HepG2 (cell line): ENCODE results near the gene WDR3. TPM values are rescaled to one million over a fixed set of nuclear protein-coding genes. Genes with fewer than 3 reads are reported as not detected.

ENCODE experiments used
- FIP1L1 ChIP-seq: fragments of 200-400 bp; formaldehyde crosslinking; IDR thresholded peaks from 2 replicates; pipeline ENCODE4 v1.6.1; 2018; ENCODE audit warnings: low read depth, mild to moderate bottlenecking, low read length, moderate library complexity, borderline replicate concordance; ENCODE audit not compliant: insufficient read depth
- HDAC1 ChIP-seq: sonication (generic); formaldehyde crosslinking; IDR thresholded peaks from 2 replicates; pipeline ENCODE4 v1.5.1; 2020; ENCODE audit warnings: mild to moderate bottlenecking, missing genetic modification reagents
- KAT8 ChIP-seq: IDR thresholded peaks from 2 replicates; pipeline ENCODE4 v1.6.1; 2016; ENCODE audit warnings: missing genetic modification reagents, missing compliant biosample characterization
- KDM3A ChIP-seq: IDR thresholded peaks from 2 replicates; pipeline ENCODE4 v1.6.1; 2018; ENCODE audit warnings: low read depth, missing compliant biosample characterization
- KLF6 ChIP-seq: IDR thresholded peaks from 2 replicates; pipeline ENCODE4 v1.8.0; 2016; ENCODE audit warnings: missing biosample characterization, missing genetic modification reagents
- LBX2 ChIP-seq: sonication (generic); formaldehyde crosslinking; IDR thresholded peaks from 2 replicates; pipeline ENCODE4 v1.5.0; 2020; ENCODE audit warnings: missing genetic modification reagents, mild to moderate bottlenecking, borderline replicate concordance
- MAFG ChIP-seq: sonication (generic); formaldehyde crosslinking; IDR thresholded peaks from 2 replicates; pipeline ENCODE4 v1.5.1; 2020; ENCODE audit warnings: mild to moderate bottlenecking, missing genetic modification reagents
- MLXIP ChIP-seq: sonication (generic); formaldehyde crosslinking; IDR thresholded peaks from 2 replicates; pipeline ENCODE4 v1.9.0; 2021; ENCODE audit warnings: missing genetic modification reagents, borderline replicate concordance
- RFX3 ChIP-seq: IDR thresholded peaks from 2 replicates; pipeline ENCODE4 v1.6.1; 2016; ENCODE audit warnings: missing biosample characterization, missing genetic modification reagents
- SIX1 ChIP-seq: sonication (generic); formaldehyde crosslinking; IDR thresholded peaks from 2 replicates; pipeline ENCODE4 v1.4.0; 2020; ENCODE audit warnings: missing genetic modification reagents, borderline replicate concordance
- SOX5 ChIP-seq: IDR thresholded peaks from 2 replicates; pipeline ENCODE4 v1.6.1; 2016; ENCODE audit warnings: borderline replicate concordance
- TERF1 ChIP-seq: sonication (generic); formaldehyde crosslinking; IDR thresholded peaks from 2 replicates; pipeline ENCODE4 v1.8.0; 2022; ENCODE audit warnings: mild to moderate bottlenecking, missing genetic modification reagents, moderate library complexity
- ZBTB2 ChIP-seq: sonication (generic); formaldehyde crosslinking; IDR thresholded peaks from 2 replicates; pipeline ENCODE4 v1.8.0; 2022; ENCODE audit warnings: low read depth, missing genetic modification reagents
- ZBTB21 ChIP-seq: sonication (generic); formaldehyde crosslinking; IDR thresholded peaks from 2 replicates; pipeline ENCODE4 v1.4.0; 2020; ENCODE audit warnings: missing genetic modification reagents
- ZFYVE20 ChIP-seq: sonication (generic); formaldehyde crosslinking; IDR thresholded peaks from 2 replicates; pipeline ENCODE4 v1.8.0; 2023; ENCODE audit warnings: low read depth, mild to moderate bottlenecking, moderate library complexity, missing genetic modification reagents, borderline replicate concordance
- ZNF251 ChIP-seq: sonication (generic); formaldehyde crosslinking; IDR thresholded peaks from 2 replicates; pipeline ENCODE4 v1.9.0; 2021; ENCODE audit warnings: mild to moderate bottlenecking, missing genetic modification reagents
- ZNF430 ChIP-seq: sonication (generic); formaldehyde crosslinking; IDR thresholded peaks from 2 replicates; pipeline ENCODE4 v1.9.0; 2021; ENCODE audit warnings: mild to moderate bottlenecking, missing genetic modification reagents
- ZNF580 ChIP-seq: IDR thresholded peaks from 2 replicates; pipeline ENCODE4 v1.6.1; 2016; ENCODE audit warnings: low read depth, borderline replicate concordance
- ZNF678 ChIP-seq: sonication (generic); formaldehyde crosslinking; IDR thresholded peaks from 2 replicates; pipeline ENCODE4 v1.4.0; 2020; ENCODE audit warnings: mild to moderate bottlenecking, missing genetic modification reagents
- ZNF709 ChIP-seq: sonication (generic); formaldehyde crosslinking; IDR thresholded peaks from 2 replicates; pipeline ENCODE4 v1.5.0; 2020; ENCODE audit warnings: mild to moderate bottlenecking, missing genetic modification reagents
- ZNF761 ChIP-seq: sonication (generic); formaldehyde crosslinking; conservative IDR thresholded peaks from 2 replicates; pipeline ENCODE4 v1.4.0; 2020; ENCODE audit warnings: mild to moderate bottlenecking, missing genetic modification reagents
- ZNF766 ChIP-seq: sonication (generic); formaldehyde crosslinking; IDR thresholded peaks from 2 replicates; pipeline ENCODE4 v1.5.0; 2020; ENCODE audit warnings: missing genetic modification reagents, borderline replicate concordance
- polyA plus RNA-seq, 8 experiments: library from polyadenylated mRNA; depleted of rRNA in 3 of 8; stranded (reverse) in 7 of 8; unstranded in 1 of 8; fragments of >200 nt; fragmentation: Illumina TruSeq in 4 of 8; extraction: Trizol in 4 of 8; gene quantifications; 2 replicates each; pipeline versions ENCODE4 v1.2.1 to v1.2.3, GENCODE V29; 2011 to 2016; ENCODE audit warnings: low read depth in 4 of 8, missing spikeins in 1 of 8, mixed read lengths in 1 of 8; ENCODE audit not compliant: insufficient read depth in 1 of 8
- total RNA-seq, 5 experiments: library from RNA; depleted of rRNA; stranded (reverse); fragments of >200 nt; fragmentation: Illumina TruSeq; extraction: Trizol; gene quantifications; 2 replicates each; pipeline ENCODE4 v1.2.3, GENCODE V29; 2016; ENCODE audit warnings: low read depth in 1 of 5

WDR3 gene
- total and polyA plus RNA-seq, 2 of the 13 experiments (the other 11 are each of a cell fraction or from before 2014, with no cell fraction given): 15.9 to 55.5 TPM

DNA sequence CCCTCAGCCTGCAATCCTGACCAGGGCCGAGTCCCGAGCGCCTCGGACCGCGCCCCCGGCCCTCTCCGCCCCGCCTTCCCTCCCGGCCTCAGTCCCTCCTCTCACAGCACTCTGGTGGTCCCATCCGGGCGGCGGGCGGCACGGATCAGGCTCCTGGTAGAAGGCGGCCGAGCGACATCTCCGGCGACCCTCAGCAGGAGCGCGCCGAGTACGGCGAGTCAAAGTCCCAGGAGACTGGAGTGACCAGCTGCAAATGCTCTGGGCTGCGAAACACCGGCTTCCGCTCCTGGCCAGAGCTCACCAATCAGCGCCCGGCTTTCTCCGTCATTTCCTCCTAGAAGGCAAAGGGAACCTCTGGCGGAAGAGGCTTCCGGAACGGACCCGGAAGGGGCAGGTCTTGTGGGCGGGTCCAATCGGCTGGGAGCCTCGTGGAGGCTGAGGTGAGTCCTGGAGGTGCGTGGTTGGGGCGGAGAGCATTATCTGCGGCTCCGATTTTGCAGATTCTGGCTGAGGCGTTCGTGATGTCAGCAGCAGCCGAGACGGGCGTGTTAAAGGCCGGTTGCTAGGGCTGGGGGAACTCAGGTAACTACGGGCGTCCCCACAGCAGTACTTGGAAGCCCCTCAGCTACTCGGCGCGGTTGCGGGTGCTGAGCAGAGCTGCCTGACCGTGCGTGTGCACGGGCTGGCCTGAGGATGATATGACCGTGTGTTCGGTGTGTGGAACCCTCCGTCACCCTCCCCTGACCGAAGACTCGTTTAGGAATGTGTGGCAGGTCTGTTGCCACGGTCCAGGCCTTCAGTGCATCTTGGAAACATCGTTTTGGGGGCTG is at the start of gene WDR3, which contains the start of gene GDAP2 (continued):
- TF ChIP-seq ZNF251 (no peak), KDM3A (CRISPR knock-in tag) (0 out of 2 replicates have a peak, but pooled peaks have one; percentile 7), ZBTB21 (CRISPR knock-in tag) (no peak), SOX5 (CRISPR knock-in tag) (no peak; the same call in 1 of the 2 replicates), LBX2 (no peak), ZFYVE20 (CRISPR knock-in tag) (0 out of 2 replicates have a peak, but pooled peaks have one; percentile 7), ZNF761 (CRISPR knock-in tag) (no peak), ZNF766 (CRISPR knock-in tag) (no peak), SIX1 (no peak), ZNF709 (CRISPR knock-in tag) (0 out of 2 replicates have a peak, but pooled peaks have one; percentile 49), MLXIP (no peak), FIP1L1 (no peak), ZNF678 (CRISPR knock-in tag) (0 out of 2 replicates have a peak, but pooled peaks have one; percentile 27), MAFG (no peak), KLF6 (CRISPR knock-in tag) (0 out of 2 replicates have a peak, but pooled peaks have one; percentile 48), RFX3 (CRISPR knock-in tag) (no peak), ZBTB2 (CRISPR knock-in tag) (no peak), TERF1 (CRISPR knock-in tag) (no peak), KAT8 (CRISPR knock-in tag) (peak; percentile 88), ZNF580 (CRISPR knock-in tag) (0 out of 2 replicates have a peak, but pooled peaks have one; percentile 45), HDAC1 (CRISPR knock-in tag) (peak; percentile 69), ZNF430 (CRISPR knock-in tag) (0 out of 2 replicates have a peak, but pooled peaks have one; percentile 57)
